ENCODE results near the gene NCSTN. TPM values are rescaled to one million over a fixed set of nuclear protein-coding genes. Genes with fewer than 3 reads are reported as not detected.

The NCSTN gene
- total and polyA plus RNA-seq, 8 donors, result 14.5 to 123 (median 41.8) TPM

DNA sequence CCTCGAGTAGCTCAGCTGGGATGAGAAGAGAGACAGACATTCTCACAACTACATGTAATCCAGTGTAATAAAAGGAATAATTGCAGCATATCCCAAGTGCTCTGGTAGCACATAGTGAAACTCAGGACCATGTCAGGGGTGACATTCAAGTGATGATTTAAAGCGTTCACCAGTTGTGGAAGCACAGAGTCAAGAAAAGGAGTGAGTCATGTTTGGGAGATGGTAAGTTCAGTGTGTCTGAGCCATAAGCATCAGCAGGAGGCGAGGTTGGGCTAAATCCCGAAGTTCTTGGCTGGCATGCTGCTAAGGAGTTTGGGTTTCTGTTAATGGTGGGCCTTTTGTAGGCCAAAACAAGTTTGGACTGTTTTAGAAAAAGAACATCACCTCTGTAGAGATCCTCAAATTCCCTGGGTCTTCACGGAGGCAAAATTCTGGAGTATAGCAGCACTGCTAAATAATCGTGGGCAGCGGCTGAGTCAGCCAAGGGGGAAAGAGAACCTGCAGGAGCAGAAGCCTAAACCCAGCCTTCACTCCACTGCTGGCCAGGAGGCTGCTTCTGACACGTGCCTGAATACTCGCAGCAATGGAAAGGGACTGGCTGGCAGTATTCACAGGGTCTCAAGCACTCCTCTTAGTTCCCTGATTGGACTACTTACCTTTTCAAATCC lies 16.5 kb downstream of the NCSTN start:
- Histone ChIP-seq H3K27ac (no peak overlapping the region), H3K36me3 (peaks cover 36 to 66% (median 60%) of the 10 kb centered on the region in 4 donors), H3K27me3 (no peaks in the 10 kb centered on the region), H3K9me3 (no peaks in the 10 kb centered on the region), H3K4me1 (no peaks in the 10 kb centered on the region), H3K4me3 (no peak overlapping the region)
- DNase-seq, result no peak
- TF ChIP-seq, protein P1, sequence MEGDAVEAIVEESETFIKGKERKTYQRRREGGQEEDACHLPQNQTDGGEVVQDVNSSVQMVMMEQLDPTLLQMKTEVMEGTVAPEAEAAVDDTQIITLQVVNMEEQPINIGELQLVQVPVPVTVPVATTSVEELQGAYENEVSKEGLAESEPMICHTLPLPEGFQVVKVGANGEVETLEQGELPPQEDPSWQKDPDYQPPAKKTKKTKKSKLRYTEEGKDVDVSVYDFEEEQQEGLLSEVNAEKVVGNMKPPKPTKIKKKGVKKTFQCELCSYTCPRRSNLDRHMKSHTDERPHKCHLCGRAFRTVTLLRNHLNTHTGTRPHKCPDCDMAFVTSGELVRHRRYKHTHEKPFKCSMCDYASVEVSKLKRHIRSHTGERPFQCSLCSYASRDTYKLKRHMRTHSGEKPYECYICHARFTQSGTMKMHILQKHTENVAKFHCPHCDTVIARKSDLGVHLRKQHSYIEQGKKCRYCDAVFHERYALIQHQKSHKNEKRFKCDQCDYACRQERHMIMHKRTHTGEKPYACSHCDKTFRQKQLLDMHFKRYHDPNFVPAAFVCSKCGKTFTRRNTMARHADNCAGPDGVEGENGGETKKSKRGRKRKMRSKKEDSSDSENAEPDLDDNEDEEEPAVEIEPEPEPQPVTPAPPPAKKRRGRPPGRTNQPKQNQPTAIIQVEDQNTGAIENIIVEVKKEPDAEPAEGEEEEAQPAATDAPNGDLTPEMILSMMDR (IDR thresholded peaks at IDR 0.05), result no peak
- TF ChIP-seq POLR2AphosphoS5 (IDR thresholded peaks at IDR 0.05) (no peak), EP300 (IDR thresholded peaks at IDR 0.05) (no peak), POLR2A (IDR thresholded peaks at IDR 0.05) (no peak)
- WGBS, 5 donors, result 79 to 88% (median 82%) methylated on average over 8 to 9 of the region's 9 CpGs
- intact Hi-C loops (cut with DNase I; ENCODE audit: low total_unique reads), result no loop called here

DNA sequence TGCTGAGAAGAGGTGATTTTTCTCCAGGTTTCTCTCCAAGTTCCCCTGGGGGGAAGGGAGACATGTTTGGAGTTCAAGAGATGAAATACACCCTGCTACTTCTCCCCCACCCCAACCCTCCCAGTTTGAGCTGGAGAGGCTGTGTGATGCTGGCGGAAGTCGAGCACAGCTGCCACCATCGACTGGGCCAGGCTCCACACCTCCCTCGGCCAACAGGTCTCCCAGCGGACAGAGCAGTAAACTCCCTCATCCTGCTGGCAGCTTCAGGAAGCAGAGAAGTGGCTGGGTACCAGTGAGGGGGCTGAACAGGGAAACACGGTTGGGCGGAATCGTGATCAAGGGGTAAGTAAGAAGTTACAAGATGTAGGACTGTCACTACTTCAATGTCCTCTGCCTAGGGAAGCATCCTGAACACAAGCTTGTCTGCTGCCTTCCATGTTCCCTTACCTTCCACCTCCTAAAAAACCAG lies 17.1 kb downstream of the NCSTN start:
- Histone ChIP-seq H3K36me3 (peaks cover 31 to 60% (median 54%) of the 10 kb centered on the region in 4 donors), H3K4me1 (no peaks in the 10 kb centered on the region), H3K4me3 (no peak overlapping the region), H3K27me3 (no peaks in the 10 kb centered on the region), H3K9me3 (no peaks in the 10 kb centered on the region), H3K27ac (no peak overlapping the region)
- TF ChIP-seq POLR2A (IDR thresholded peaks at IDR 0.05) (no peak), EP300 (IDR thresholded peaks at IDR 0.05) (no peak), POLR2AphosphoS5 (IDR thresholded peaks at IDR 0.05) (no peak)
- 86 to 90% (median 88%) methylated on average over 7 to 8 of the region's 8 CpGs for WGBS, 5 donors
- DNase-seq, result no peak
- intact Hi-C loops (cut with DNase I; ENCODE audit: low total_unique reads), result no loop called here

DNA sequence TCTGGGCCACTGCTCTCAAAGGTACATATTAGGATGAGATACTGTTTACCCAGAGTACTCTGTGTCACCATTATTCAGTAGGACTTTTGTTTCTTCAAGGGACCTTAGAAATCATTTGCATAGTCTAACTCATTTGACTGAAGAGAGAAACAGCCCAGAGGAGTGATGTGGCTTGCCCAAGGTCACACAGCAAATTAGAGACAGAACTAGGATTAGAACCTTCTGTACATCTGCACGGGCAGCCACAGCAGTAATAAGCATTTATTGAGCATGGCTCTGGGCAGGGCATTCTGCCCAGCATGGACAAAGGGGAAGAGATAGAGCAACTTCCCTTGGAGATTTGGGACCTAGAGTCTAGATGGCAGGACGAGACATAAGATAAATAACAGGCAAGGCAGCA lies 18.0 kb downstream of the NCSTN start:
- Histone ChIP-seq H3K36me3 (peaks cover 22 to 51% (median 45%) of the 10 kb centered on the region in 4 donors), H3K4me3 (no peak overlapping the region), H3K27ac (no peak overlapping the region), H3K27me3 (no peaks in the 10 kb centered on the region), H3K4me1 (no peaks in the 10 kb centered on the region), H3K9me3 (no peaks in the 10 kb centered on the region)
- WGBS, 5 donors, result 59 to 68% (median 64%) methylated on average over 2 of the region's 2 CpGs
- DNase-seq, result no peak
- TF ChIP-seq POLR2AphosphoS5 (IDR thresholded peaks at IDR 0.05) (no peak), POLR2A (IDR thresholded peaks at IDR 0.05) (no peak), EP300 (IDR thresholded peaks at IDR 0.05) (no peak)
- TF ChIP-seq, protein P1 (IDR thresholded peaks at IDR 0.05), result no peak
- intact Hi-C loops (cut with DNase I; ENCODE audit: low total_unique reads), result no loop called here

DNA sequence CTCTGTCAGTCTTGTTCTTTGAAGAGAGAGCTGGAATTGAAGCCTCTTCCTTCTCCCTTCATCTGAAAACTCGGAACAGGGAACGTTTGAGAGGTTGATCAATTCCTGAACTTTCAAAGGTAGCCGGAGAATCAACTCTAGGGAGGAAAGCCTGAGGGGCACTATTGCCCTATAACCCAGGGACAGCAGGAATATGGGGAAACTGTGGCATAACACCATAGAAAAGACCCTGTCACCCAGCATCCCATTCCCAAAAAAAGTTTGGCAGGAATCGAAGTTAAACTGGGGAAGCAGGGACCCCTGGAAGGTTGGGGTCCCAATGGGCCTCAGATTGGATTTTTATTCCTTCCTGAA lies 18.6 kb downstream of the NCSTN start:
- Histone ChIP-seq H3K9me3 (no peaks in the 10 kb centered on the region), H3K36me3 (peaks cover 16 to 45% (median 39%) of the 10 kb centered on the region in 4 donors), H3K27me3 (peaks cover 0 to 5% (median 0%) of the 10 kb centered on the region in 3 donors), H3K27ac (no peak overlapping the region), H3K4me1 (no peaks in the 10 kb centered on the region), H3K4me3 (no peak overlapping the region)
- 69 to 85% (median 78%) methylated on average over 4 of the region's 4 CpGs for WGBS, 5 donors
- intact Hi-C loops (cut with DNase I; ENCODE audit: low total_unique reads), result no loop called here
- TF ChIP-seq POLR2A (IDR thresholded peaks at IDR 0.05), result no peak
- no peak for TF ChIP-seq EP300 (IDR thresholded peaks at IDR 0.05)
- TF ChIP-seq POLR2AphosphoS5 (IDR thresholded peaks at IDR 0.05), result no peak
- TF ChIP-seq, protein P1 (IDR thresholded peaks at IDR 0.05), result no peak
- no peak for DNase-seq

All from stomach (tissue), 9 donors.